GM21737 (cell line): ENCODE measurements around the gene HSD3B1.
"Not testable (repeated sequence)": the region's sequence is repeated elsewhere in the genome, so short reads cannot be mapped to it uniquely, and the experiment has no call there.

Experiments
- ATAC-seq: cut with Tn5 transposase; IDR thresholded peaks from one replicate; pipeline ENCODE4 v1.9.1; 2021; ENCODE audit warnings: mild to moderate bottlenecking, moderate library complexity; ENCODE audit not compliant: unreplicated experiment

The HSD3B1 gene

DNA sequence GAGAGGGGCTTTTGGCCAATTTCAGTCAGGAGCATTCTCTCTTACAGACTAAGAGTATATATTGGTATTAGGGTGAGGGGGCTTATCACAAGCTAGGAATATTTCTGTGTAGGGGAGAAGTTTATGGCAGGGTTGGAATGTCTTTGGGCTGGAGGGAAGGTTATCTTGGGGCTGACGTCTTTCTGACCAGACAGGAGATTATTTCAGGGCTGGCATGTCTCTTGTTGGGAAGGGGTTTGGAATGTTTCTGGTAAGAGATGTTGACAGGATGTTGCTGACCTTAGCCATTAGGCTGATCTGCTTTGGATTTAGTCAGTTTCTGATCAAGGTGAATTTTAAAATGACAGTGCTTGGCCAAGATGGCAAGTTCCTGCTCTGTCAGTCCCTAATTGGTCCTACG lies 17.8 kb upstream of the HSD3B1 start:
- ATAC-seq: no peak

DNA sequence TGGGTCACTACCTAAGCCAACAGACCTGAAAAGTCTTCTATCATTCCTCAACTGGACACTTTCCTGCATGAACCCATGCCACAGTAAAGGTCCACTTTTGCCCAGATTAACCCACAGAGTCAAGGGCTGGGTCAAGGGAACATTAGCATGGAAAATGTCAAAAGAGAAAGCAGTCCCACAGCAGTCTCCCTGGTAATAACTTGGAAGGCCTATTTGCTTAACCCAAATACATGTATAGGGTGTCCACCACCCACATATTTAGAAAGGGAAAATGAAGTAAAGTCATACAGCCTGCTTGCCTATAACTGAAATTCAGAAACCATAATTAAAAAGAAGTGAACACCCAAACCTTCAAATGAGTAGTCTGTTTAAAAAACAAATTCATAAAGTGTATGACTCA lies 16.1 kb upstream of the HSD3B1 start:
- ATAC-seq: no peak

DNA sequence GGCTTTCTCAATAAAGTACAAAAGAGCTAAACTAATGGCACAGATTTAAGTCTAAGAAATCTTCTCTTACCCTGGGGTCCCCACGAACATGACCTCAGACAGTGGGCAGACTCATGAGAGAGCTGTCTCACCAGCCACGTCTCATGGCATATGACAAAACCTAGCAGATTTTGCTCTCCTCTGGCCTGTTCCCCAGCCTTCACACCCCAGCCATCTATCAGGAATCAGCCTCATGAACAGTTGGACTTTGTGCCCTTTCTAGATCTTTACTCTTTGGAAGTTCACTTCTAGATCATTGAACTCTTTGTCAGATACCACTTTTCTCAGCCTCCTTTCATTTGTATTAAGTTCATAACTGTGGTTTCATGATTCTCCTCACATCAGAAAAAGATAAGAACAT lies 14.2 kb upstream of the HSD3B1 start:
- no peak for ATAC-seq

DNA sequence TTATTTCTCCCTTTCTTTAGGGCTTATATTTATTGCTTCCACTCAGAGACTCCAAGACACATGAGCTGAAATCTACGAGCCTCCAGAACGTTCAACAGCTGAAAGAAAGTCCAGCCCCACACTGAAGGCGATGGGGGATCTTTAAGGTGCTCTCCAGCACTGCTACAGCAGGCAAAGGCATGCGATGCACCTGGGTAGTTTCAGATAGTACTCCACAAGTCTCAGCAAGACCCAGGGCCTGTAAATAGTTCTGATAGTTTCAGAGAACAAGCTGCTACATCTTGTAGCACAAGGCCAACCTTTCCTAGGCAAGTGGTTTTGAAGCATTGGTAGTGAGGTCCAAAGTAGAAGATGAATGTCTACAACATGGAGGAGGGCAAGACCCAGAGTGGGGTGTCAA lies 2.2 kb upstream of the HSD3B1 start:
- no peak for ATAC-seq

DNA sequence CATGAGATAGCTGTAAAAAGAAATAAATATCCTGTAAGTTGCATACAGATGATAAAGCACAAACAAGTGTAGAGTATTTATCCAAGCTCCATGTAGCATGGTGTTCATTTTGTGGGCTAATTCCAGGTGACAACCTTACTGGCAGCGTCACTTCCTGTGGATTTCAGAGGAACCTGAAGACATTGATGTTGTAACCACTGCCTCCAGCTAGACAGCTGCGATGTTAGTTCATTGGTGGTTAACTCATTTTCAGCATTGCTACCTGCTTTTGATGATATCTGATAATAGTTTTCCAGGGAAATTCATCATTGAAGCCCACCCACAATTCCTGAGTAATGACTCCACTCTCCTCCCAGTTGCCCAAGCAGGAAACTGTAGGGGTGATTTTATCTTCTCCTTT lies 3.0 kb downstream of the HSD3B1 start:
- no peak for ATAC-seq

DNA sequence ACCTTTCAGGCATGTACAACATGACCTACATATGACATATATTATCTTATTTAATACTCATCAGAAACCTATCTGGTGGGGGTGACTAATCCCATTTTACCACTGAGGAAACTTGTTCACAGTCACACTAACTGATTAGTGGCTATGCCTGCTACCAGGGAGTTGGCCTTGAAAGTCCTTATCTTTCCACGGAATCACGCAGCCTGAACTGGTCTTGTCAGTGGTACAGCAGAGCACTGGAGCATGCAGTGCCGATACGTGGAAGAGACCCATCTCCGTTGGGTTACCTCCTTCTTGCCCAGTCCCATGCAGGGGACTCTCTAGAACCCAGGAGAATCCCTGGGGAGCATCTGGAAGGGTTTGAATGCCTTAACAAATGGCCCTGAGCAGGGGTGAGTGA lies 8.2 kb downstream of the HSD3B1 start:
- ATAC-seq: no peak

DNA sequence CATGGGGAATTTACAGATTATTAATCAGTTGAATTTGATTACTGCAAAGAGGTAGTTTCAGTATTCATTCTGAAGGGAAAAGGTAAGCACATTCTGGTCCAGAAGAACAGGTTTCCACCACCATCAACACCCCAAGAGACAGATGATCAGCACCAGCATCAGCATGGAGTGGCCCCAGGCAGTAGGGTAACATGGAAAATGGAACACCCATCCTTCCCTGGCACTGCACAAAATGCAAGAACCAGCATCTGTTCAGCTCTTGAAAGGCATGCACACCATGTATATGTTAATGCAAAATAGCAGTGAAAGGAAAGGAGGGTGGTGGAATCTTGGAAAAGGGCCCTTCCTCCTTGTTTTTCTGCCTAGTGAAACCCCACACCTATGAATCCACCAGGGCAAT lies 9.2 kb downstream of the HSD3B1 start:
- ATAC-seq: no peak

DNA sequence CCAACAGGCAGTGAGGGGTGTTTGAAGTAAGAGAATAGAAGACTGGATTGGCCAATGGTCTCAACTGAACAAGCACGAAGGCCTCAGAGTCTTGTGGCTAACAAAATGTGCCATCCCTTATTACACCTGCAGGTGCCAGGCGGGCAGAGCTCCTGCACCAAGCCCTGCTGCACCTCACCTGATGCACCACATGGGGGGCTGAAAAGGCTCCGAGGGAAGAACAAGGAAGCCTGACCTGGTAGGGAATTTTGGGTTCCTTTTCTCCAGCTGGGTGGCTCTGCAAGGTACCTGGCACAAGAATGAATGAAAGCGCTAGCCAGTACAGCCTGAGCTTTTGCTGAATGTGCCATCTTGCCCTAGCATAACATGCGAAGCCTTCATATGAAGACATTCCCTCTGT lies 9.7 kb downstream of the HSD3B1 start:
- ATAC-seq: no peak

DNA sequence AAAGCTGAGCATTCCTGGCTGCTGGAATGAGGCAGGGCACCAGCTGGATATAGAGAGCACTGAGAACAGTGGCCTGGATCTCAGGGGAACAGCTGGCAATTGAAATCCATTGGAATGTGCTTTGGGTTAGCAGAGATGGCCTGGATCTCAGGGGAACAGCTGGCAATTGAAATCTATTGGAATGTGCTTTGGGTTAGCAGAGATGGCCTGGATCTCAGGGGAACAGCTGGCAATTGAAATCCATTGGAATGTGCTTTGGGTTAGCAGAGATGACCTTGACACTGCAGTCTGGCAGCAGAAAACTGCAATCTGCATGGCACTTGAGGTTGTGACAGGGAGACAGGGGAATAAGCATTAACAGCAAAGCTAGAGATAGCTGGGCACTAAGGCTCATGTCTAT lies 10.7 kb downstream of the HSD3B1 start:
- not testable (repeated sequence) for ATAC-seq

DNA sequence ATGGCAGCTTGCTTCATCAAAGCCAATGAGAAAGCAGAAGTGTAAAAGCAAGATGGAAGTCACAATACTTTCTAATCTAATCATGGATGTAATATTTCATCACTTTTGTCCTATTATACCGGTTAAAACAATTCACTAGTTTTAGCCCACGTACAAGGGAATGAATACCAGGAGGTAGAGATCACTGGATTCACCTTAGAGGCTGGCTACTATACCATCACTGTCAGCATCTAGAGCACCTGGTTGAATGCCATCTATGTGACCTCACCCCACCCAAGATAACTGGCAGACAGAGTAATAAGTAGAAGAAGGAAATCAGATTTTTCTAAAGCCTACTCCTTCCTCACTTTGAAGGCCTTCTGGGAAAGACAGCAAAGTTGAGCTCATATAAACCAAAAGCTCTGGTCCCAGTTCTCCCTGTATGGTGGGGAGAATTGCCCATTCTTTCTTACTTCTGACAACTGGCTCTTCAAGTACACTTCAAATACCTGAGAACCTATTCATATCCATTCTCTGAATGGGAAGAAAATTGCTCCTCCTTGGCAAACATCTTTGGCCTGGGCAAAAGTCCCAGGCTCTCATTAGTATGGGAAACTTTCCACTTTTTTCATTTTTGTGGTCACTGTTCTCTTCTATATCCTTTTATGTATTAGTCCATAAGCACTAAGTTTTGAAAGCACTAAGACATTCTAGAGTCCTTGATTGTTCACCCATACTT lies 24.8 kb downstream of the HSD3B1 start:
- ATAC-seq: no peak

DNA sequence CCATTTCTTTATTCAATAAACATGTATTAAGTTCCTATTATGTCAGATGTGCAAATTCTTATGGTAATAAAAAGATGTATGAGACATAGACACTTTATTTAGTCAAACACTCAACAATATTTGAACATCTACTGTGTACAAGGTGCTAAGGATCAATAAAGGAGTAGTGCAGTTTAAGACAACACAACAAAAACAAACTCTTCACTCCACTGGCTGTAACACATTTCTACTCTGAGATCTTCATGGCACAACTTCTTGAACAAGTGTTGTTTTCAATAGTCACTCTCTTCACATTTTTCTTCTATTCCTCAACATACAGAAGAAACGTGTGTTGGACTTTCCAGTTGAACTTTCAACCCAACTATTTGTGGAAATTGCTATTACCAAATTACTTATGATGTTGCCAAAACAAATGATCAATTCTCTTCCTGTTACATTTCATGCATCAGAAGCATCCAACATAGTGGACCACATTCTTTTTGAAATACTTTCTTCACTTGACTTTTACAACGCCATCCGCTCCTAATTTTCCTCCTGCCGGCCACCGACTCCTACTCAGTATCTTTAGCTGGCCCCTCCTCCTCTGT lies 25.4 kb downstream of the HSD3B1 start:
- ATAC-seq: no peak

DNA sequence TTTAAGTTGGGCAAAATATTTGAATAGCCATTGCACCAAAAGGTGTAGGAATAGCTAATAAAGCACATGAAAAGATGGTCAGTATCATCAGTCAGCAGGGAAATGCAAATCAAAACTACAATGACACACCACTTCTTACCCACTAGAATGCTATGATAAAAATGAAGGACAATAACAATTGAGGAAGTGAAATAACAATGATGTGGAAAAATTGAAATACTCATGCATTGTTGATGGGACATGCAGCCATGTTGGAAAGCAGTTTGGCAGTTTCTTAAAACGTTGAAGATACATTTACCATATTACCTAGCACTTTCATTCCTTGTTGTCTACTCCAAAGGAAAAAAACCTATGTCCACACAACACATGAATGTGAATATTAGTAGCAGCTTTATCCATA lies 28.4 kb downstream of the HSD3B1 start:
- no peak for ATAC-seq

DNA sequence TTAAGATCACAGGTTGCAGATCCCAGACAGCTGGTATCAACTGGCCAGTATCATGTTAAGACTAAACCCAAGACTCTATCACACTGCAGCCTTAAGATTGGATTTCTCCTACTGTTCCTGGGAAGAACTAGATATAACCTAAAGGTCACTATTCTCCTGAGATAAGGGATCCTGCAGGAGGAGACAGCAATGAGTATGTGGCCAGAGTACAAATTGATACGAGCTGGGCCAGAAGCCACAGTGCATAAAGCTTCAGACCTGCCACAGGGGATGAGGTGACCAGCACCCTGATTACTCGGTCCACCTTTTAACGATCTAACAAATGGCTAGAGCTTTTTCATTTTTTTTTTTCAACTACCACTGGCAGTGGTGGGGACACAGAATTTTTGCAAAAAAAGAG lies 31.0 kb downstream of the HSD3B1 start:
- no peak for ATAC-seq

DNA sequence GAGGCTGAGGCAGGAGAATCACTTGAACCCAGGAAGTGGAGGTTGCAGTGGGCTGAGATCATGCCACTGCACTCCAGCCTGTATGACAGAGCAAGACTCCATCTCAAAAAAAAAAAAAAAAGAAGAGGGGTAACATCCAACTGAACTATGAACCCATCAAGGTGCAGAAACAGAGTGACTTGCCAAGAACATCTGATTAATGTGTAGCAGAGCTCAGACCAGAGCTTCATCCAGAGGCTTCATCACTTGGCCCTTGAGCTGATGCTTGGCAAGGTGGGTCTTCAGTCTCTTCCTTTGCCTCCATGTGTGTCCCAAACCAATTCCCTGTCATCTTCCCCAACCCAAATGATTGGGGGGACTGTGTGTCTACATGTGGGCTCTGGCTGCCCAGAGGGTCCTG lies 32.6 kb downstream of the HSD3B1 start:
- no peak for ATAC-seq

DNA sequence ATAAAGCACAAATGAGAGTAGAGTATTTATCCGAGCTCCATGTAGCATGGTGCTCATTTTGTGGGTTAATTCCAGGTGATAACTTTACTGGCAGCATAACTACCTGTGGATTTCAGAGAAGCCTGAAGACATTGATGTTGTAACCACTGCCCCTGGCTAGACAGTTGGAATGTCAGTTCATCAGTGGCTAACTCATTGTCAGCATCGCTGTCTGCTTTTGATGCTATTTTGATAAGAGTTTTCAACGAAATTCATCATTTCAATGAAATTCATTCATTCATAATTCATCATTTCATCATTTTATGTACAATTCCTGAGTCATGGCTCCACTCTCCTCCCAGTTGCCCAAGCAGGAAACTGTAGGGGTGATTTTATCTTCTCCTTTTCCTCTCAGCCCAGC lies 34.4 kb downstream of the HSD3B1 start:
- no peak for ATAC-seq

DNA sequence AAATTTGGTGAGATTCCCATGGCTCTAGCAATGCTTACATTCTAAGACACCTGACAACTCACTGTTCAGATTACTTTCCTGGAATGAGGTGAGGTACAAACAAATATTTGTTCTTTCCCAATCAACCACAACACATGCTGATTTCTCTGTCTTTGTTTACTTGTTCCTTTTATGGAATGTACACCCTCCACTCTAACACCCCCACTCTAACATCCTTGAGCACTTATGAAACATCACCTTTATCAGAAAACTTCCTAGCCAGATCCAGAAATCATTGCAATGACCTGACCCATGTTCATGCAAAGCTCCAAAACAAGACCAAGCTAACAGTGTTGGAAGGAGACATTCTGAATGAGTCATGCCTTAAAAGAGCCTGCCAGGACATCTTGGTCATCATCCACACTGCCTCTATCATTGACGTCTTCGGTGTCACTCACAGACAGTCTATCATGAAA lies 35.5 kb downstream of the HSD3B1 start:
- ATAC-seq: no peak

DNA sequence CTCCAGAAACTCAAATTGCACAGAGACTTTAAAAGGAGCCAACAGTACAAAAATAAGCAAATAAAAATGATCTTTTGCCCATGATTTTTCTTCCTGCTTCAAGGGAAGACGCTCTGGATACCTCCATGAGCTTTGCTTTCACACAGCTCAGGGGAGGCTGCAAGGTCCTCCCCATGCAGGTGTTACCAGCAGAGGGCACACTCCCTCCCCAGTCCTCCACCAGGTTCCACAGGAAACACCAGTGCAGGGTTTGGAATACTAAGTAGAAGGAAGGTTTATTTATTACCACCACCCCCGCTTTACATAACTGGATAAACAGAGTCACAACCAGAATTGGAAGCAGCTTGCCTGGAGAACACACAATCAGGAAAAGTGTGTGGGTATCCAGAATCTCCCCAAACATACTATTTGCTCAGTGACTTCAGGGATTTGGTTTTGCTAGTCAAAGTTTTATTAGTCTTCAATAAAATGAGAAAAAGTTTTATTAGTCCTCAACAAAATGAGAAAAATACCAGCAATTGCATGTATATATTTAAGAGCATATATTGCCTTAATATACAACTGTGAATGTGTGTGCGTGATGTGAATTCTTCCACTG lies 37.3 kb downstream of the HSD3B1 start:
- ATAC-seq: no peak

DNA sequence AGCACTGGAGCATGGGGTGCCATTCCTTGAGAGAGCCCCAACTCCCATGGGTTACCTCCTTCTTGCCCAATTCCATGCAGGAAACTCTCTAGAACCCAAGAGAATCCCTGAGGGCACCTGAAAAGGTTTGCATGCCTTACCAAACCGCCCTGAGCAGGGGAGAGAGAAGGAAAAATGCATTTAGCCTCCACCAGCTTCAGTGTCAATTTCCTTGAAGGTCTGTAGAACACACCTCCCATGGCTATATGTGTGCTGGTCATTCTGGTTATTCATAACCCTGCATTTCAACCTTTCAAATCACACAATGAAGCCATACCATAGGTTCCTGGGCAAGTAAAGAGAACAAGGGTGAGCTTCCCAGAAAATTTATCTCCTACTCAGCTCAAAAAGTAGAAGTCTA lies 39.6 kb downstream of the HSD3B1 start:
- no peak for ATAC-seq

DNA sequence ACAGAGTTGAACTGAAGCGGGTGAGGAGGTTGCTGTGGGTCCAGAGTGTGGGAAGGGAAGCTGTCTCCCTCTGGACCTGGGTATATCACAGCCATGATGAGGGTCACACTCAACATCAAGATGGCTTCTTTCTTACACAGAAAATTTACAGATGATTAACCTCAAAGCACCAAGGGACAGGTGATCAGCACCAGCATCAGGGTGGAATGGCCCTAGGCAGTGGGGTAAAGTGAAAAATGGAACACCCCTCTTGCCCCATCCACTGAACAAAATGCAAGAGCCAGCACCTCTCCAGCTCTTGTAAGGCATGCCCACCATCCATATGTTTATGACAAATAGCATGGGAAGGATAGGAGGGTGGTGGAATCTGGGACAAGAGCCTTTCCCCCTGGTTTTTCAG lies 40.3 kb downstream of the HSD3B1 start:
- ATAC-seq: no peak

DNA sequence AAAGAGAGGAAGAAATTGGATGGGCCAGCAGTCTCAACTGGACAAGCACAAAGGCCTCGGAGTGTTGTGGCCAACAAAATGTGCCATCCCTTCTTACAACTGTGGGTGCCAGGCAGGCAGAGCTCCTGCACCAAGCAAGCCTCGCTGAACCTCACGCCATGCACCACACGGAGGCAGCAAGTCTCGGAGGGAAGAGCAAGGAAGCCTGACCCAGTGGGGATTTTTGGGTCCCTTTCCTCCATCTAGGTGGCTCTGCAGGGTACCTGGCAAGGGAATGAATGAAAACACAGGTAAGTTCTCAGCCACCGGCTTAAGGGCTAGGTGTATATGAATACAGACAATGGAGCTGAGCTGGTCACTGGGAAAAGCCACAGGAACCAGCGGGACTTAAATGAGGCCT lies 40.8 kb downstream of the HSD3B1 start:
- ATAC-seq: no peak

DNA sequence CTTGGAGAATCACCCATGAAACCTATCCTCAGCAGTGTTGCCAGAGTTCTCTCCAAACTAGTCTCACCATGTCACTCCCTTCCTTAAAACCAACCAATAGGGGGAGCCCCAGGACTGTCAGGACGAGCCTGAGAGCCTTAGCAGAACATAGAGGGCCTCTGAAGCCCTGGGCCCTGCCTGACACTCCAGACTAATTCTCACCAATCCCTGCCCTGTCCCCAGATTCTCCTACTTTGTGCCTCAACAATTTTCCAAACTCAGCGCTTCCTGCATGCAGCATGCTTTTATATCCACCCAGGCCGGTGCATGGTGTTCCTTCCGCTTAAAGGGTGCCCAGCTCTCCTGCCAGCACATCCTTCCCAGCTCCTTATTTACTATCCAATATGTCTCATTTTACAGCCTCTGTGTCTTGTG lies 42.7 kb downstream of the HSD3B1 start:
- no peak for ATAC-seq

DNA sequence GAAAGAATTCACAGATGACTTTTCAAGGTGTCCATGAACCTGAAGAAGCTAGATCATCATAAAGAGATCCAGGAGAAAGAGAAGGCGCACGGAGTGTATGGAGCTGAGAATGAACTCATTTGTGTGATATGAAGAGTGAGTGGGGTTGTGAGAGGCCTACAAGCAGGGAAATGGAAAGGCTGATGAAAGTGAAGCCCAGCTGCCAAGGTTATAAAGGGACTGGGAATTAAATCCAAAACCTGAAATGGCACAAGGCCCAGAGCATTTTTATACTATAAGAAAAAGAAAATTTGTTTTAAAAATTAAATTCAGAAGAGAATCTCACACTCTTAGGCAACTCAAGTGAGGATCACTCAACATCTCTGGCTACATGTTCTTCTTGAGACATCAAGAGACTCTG lies 43.4 kb downstream of the HSD3B1 start:
- ATAC-seq: no peak

DNA sequence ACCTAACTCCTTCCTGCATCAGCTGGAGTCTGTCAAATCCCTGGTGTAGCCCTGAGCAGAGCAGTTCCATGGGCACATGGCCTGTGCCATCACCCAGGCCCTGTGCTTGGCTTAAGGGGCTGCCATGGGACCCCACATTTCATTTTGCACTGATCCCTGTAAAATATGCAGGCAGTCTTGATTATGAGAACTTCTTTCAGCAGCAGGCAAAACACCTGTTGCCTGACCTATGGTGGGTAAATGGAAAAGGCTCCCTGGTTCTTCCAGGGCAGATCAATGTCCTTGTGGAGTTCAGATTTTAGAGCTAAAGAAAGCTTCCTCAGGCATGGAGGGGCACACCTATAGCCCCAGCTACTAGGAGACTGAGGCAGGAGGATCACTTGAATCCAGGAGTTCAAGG lies 44.2 kb downstream of the HSD3B1 start:
- ATAC-seq: no peak
